H1 (cell line): ENCODE results near the gene SKIDA1. TPM values are rescaled to one million over a fixed set of nuclear protein-coding genes. Genes with fewer than 3 reads are reported as not detected.
A peak's percentile ranks its signal among the peaks of the same experiment; 100 is the strongest.

Source experiments
- CTCF ChIA-PET: fragments of 300-600 bp; sonication (Branson Sonifier 250); formaldehyde crosslinking; loops from one replicate; lab custom pipeline; 2021; ENCODE audit not compliant: partially characterized antibody; lab: Charles Lee
- POLR2A ChIA-PET: fragments of 300-600 bp; sonication (Branson Sonifier 250); formaldehyde crosslinking; loops from one replicate; lab custom pipeline; 2021; ENCODE audit warnings: inconsistent platforms; ENCODE audit not compliant: partially characterized antibody; lab: Charles Lee
- DNase-seq, 2 experiments: peaks; one replicate each; pipeline versions ENCODE4 v3.0.0 to v3.0.0-alpha.2; 2010 to 2022; ENCODE audit warnings: low spot score in 2 of 2, low read depth in 1 of 2, mixed read lengths in 1 of 2
- FAIRE-seq: peaks from 2 replicates; lab custom pipeline; 2011; peaks lifted over from hg19 to GRCh38; lab: Jason Lieb, UNC
- H2AFZ ChIP-seq: 2 replicates; pipeline ENCODE4 v1.8.1; 2012; ENCODE audit warnings: low read length, inconsistent platforms
- H2AK5ac ChIP-seq: 2 replicates; pipeline ENCODE4 v1.6.1; 2013; ENCODE audit warnings: low read depth, low read length
- H2BK120ac ChIP-seq: replicated peaks from 2 replicates; pipeline ENCODE3; 2013; ENCODE audit warnings: low read depth, low read length, inconsistent platforms
- H2BK12ac ChIP-seq: 2 replicates; pipeline ENCODE4 v1.6.1; 2013; ENCODE audit warnings: low read depth, low read length
- H2BK15ac ChIP-seq: 2 replicates; pipeline ENCODE4 v1.6.1; 2013; ENCODE audit warnings: low read length
- H2BK20ac ChIP-seq: 2 replicates; pipeline ENCODE4 v1.6.1; 2013; ENCODE audit warnings: low read length
- H2BK5ac ChIP-seq: 2 replicates; pipeline ENCODE4 v1.6.1; 2013; ENCODE audit warnings: low read depth, low read length
- H3K14ac ChIP-seq: 2 replicates; pipeline ENCODE4 v1.6.1; 2013; ENCODE audit warnings: inconsistent platforms; ENCODE audit not compliant: insufficient read length
- H3K18ac ChIP-seq: 2 replicates; pipeline ENCODE4 v1.6.1; 2013; ENCODE audit warnings: low read length; ENCODE audit errors: extremely low read depth
- H3K23ac ChIP-seq: 2 replicates; pipeline ENCODE4 v1.6.1; 2013; ENCODE audit warnings: inconsistent platforms; ENCODE audit not compliant: insufficient read length
- H3K23me2 ChIP-seq: 2 replicates; pipeline ENCODE4 v1.6.1; 2013; ENCODE audit warnings: low read depth, low read length
- H3K27ac ChIP-seq: 2 replicates; pipeline ENCODE4 v1.6.1; 2011; ENCODE audit warnings: low read depth, low read length, inconsistent platforms
- H3K27me3 ChIP-seq, 4 experiments: replicated peaks in 1 of 4; 1 replicate in 1 of 4; 2 replicates in 3 of 4; pipeline versions ENCODE4 v1.6.1 to v1.8.1; 2011 to 2013; ENCODE audit warnings: low read length in 3 of 4, mild to moderate bottlenecking in 3 of 4, inconsistent platforms in 2 of 4, mixed read lengths in 2 of 4, moderate library complexity in 1 of 4; ENCODE audit not compliant: control insufficient read depth in 3 of 4, insufficient read depth in 3 of 4; ENCODE audit errors: extremely low read depth in 1 of 4
- H3K36me3 ChIP-seq, 4 experiments: 2 replicates each; pipeline versions ENCODE4 v1.6.1 to v1.8.1; 2011 to 2013; ENCODE audit warnings: mild to moderate bottlenecking in 4 of 4, low read length in 3 of 4, moderate library complexity in 2 of 4, control low read depth in 1 of 4, inconsistent platforms in 1 of 4; ENCODE audit not compliant: insufficient read depth in 4 of 4, control insufficient read depth in 2 of 4
- H3K4ac ChIP-seq: replicated peaks from 2 replicates; pipeline ENCODE3; 2013; ENCODE audit warnings: low read length, low read depth, mixed read lengths, inconsistent platforms; ENCODE audit not compliant: insufficient read length
- H3K4me1 ChIP-seq, 4 experiments: replicated peaks in 1 of 4; 1 replicate in 1 of 4; 2 replicates in 3 of 4; pipeline versions ENCODE4 v1.6.1 to v1.8.1; 2011 to 2013; ENCODE audit warnings: low read length in 3 of 4, inconsistent platforms in 2 of 4, mixed read lengths in 1 of 4; ENCODE audit not compliant: insufficient read depth in 4 of 4, control insufficient read depth in 3 of 4
- H3K4me2 ChIP-seq, 2 experiments: 2 replicates each; pipeline versions ENCODE4 v1.6.1 to v1.8.1; 2011 to 2013; ENCODE audit warnings: low read depth in 2 of 2, low read length in 2 of 2, control low read depth in 1 of 2, inconsistent platforms in 1 of 2, mild to moderate bottlenecking in 1 of 2; ENCODE audit not compliant: insufficient read depth in 1 of 2
- H3K4me3 ChIP-seq, 4 experiments: fragments of 200-600, 300-600 bp in 1 of 4; sonication (generic), shearing (Covaris generic), sonication (Bioruptor Twin) in 1 of 4; 2 replicates each; pipeline versions ENCODE4 v1.5.1 to v1.8.1; 2011 to 2016; ENCODE audit warnings: low read length in 4 of 4, low read depth in 3 of 4, control low read depth in 2 of 4, inconsistent platforms in 2 of 4, mild to moderate bottlenecking in 2 of 4, mixed read lengths in 1 of 4, moderate library complexity in 1 of 4; ENCODE audit not compliant: insufficient read depth in 2 of 4; ENCODE audit errors: extremely low read depth in 1 of 4
- H3K56ac ChIP-seq: replicated peaks from 2 replicates; pipeline ENCODE3; 2013; ENCODE audit warnings: low read depth, mild to moderate bottlenecking, mixed read lengths, low read length, inconsistent platforms; ENCODE audit not compliant: insufficient read length
- H3K79me1 ChIP-seq: 2 replicates; pipeline ENCODE4 v1.6.1; 2013; ENCODE audit warnings: low read depth, low read length, control low read depth
- H3K79me2 ChIP-seq, 2 experiments: 2 replicates each; pipeline versions ENCODE4 v1.6.1 to v1.8.1; 2012 to 2013; ENCODE audit warnings: low read length in 2 of 2, mild to moderate bottlenecking in 2 of 2, inconsistent platforms in 1 of 2; ENCODE audit not compliant: insufficient read depth in 2 of 2, control insufficient read depth in 1 of 2
- H3K9ac ChIP-seq, 4 experiments: replicated peaks in 1 of 4; 1 replicate in 1 of 4; 2 replicates in 3 of 4; pipeline versions ENCODE4 v1.6.1 to v1.8.1; 2011 to 2013; ENCODE audit warnings: low read depth in 3 of 4, low read length in 3 of 4, control low read depth in 2 of 4, mild to moderate bottlenecking in 2 of 4, moderate library complexity in 2 of 4, inconsistent platforms in 1 of 4; ENCODE audit errors: extremely low read depth in 1 of 4
- H3K9me3 ChIP-seq, 2 experiments: 2 replicates each; pipeline versions ENCODE4 v1.6.1 to v1.8.1; 2012 to 2013; ENCODE audit warnings: mild to moderate bottlenecking in 2 of 2, moderate library complexity in 2 of 2, control low read depth in 1 of 2, inconsistent platforms in 1 of 2, low read depth in 1 of 2, low read length in 1 of 2, mixed read lengths in 1 of 2; ENCODE audit not compliant: insufficient read depth in 2 of 2
- H4K20me1 ChIP-seq, 2 experiments: replicated peaks in 1 of 2; 2 replicates each; pipeline versions ENCODE3 to v1.8.1; 2011 to 2013; ENCODE audit warnings: inconsistent platforms in 2 of 2, low read length in 2 of 2, mild to moderate bottlenecking in 1 of 2; ENCODE audit not compliant: insufficient read depth in 2 of 2, control insufficient read depth in 1 of 2
- H4K5ac ChIP-seq: 2 replicates; pipeline ENCODE4 v1.6.1; 2013; ENCODE audit warnings: low read length, low read depth, mixed read lengths, inconsistent platforms; ENCODE audit not compliant: insufficient read length
- H4K8ac ChIP-seq: 2 replicates; pipeline ENCODE4 v1.8.0; 2013; ENCODE audit warnings: mild to moderate bottlenecking, moderate library complexity, low read length, inconsistent platforms; ENCODE audit not compliant: insufficient read depth; ENCODE audit errors: extremely low read depth
- H4K91ac ChIP-seq: replicated peaks from 2 replicates; pipeline ENCODE3; 2013; ENCODE audit warnings: low read length, mixed read lengths, inconsistent platforms; ENCODE audit not compliant: insufficient read length
- CBX5 ChIP-seq: fragments of 300-800, 300-1000 bp; sonication (generic); IDR thresholded peaks from 2 replicates; pipeline ENCODE4 v1.7.1; 2016; ENCODE audit warnings: antibody characterized with exemption, low read length, low read depth
- CTBP2 ChIP-seq: IDR thresholded peaks from 2 replicates; pipeline ENCODE4 v1.7.0; 2011; ENCODE audit warnings: borderline replicate concordance, mild to moderate bottlenecking, moderate library complexity, mixed read lengths, low read length; ENCODE audit not compliant: insufficient read depth, insufficient read length
- EGR1 ChIP-seq: IDR thresholded peaks from 2 replicates; pipeline ENCODE4 v1.6.1; 2011; ENCODE audit warnings: low read depth, low read length, borderline replicate concordance
- EP300 ChIP-seq, 2 experiments: IDR thresholded peaks; 1 replicate in 1 of 2; 2 replicates in 1 of 2; pipeline ENCODE4 v1.6.1; 2011 to 2012; ENCODE audit warnings: low read depth in 2 of 2, low read length in 2 of 2, mild to moderate bottlenecking in 2 of 2, borderline replicate concordance in 1 of 2, inconsistent platforms in 1 of 2, moderate library complexity in 1 of 2
- NANOG ChIP-seq: IDR thresholded peaks from 2 replicates; pipeline ENCODE4 v1.6.1; 2011; ENCODE audit warnings: low read length, low read depth, mild to moderate bottlenecking, inconsistent platforms; ENCODE audit not compliant: insufficient read depth, poor library complexity, severe bottlenecking
- POLR2AphosphoS5 ChIP-seq: IDR thresholded peaks from 2 replicates; pipeline ENCODE4 v1.6.1; 2011; ENCODE audit warnings: low read depth, low read length
- RXRA ChIP-seq: IDR thresholded peaks from 2 replicates; pipeline ENCODE4 v1.6.1; 2011; ENCODE audit warnings: low read depth, mild to moderate bottlenecking, low read length, moderate library complexity; ENCODE audit not compliant: insufficient read depth
- SP1 ChIP-seq: IDR thresholded peaks from 2 replicates; pipeline ENCODE4 v1.6.1; 2011; ENCODE audit warnings: low read depth, low read length
- SP2 ChIP-seq: IDR thresholded peaks from 2 replicates; pipeline ENCODE4 v1.6.1; 2012; ENCODE audit warnings: mild to moderate bottlenecking, low read length, inconsistent platforms
- SRF ChIP-seq: IDR thresholded peaks from 2 replicates; pipeline ENCODE4 v1.6.1; 2011; ENCODE audit warnings: mild to moderate bottlenecking, low read depth, low read length, moderate library complexity
- TEAD4 ChIP-seq: IDR thresholded peaks from 2 replicates; pipeline ENCODE4 v1.6.1; 2012; ENCODE audit warnings: low read depth, low read length, inconsistent platforms, mixed read lengths
- USF2 ChIP-seq: IDR thresholded peaks from 2 replicates; pipeline ENCODE4 v1.6.1; 2011; ENCODE audit warnings: low read length, improper control_type of control experiment
- YY1 ChIP-seq: IDR thresholded peaks from 2 replicates; pipeline ENCODE4 v1.6.1; 2011; ENCODE audit warnings: low read depth, mild to moderate bottlenecking, low read length
- WGBS, 2 experiments: shearing (Covaris generic) in 1 of 2; methylation state at CpG; one replicate each; pipeline versions ENCODE4 v1.1.6 to v1.1.7; 2013 to 2015; ENCODE audit warnings: low lambda C conversion rate in 2 of 2, mixed read lengths in 2 of 2, inconsistent platforms in 1 of 2, low coverage in 1 of 2, missing lambda C conversion rate in 1 of 2; ENCODE audit not compliant: insufficient replicate concordance in 2 of 2, insufficient coverage in 1 of 2, insufficient read length in 1 of 2; ENCODE audit errors: extremely low coverage in 1 of 2, missing lambda C conversion rate in 1 of 2; 5-methylcytosine and 5-hydroxymethylcytosine counted together
- polyA plus RNA-seq, 7 experiments: library from polyadenylated mRNA; depleted of rRNA in 3 of 7; stranded (reverse) in 5 of 7; unstranded in 2 of 7; fragments of >200 nt in 5 of 7; fragments of 200-250 nt in 2 of 7; gene quantifications; 1 replicate in 5 of 7; 2 replicates in 1 of 7; 4 replicates in 1 of 7; pipeline versions ENCODE4 v1.2.1 to v1.2.3, GENCODE V29; 2011 to 2013; ENCODE audit warnings: missing spikeins in 2 of 7, mixed read lengths in 2 of 7
- total RNA-seq: library from RNA; stranded (reverse); fragmentation: NEBNext Ultra II Directional; extraction: Animal tissue kit (Norgen Biotek cat#: 25700); gene quantifications from 2 replicates; pipeline ENCODE4 v1.2.1, GENCODE V29; 2021

SKIDA1 gene
- total and polyA plus RNA-seq, 2 of the 8 experiments (the other 6 are each of a cell fraction or from before 2014, with no cell fraction given), result 1.5 to 8.0 TPM

- Histone ChIP-seq H2AK5ac (no peak overlapping the region), H3K4me3 (no peak overlapping the region), H3K36me3 (no peaks in the 10 kb centered on the region), H3K9ac (no peak overlapping the region), H4K20me1 (no peaks in the 10 kb centered on the region), H3K79me2 (no peaks in the 10 kb centered on the region), H4K8ac (no peak overlapping the region), H2BK20ac (peak overlapping the region; percentile 92; the same call in 1 of the 2 replicates), H3K14ac (no peak overlapping the region), H2AFZ (no peak overlapping the region), H4K5ac (no peak overlapping the region), H3K27me3 (no peaks in the 10 kb centered on the region), H2BK120ac (no peak overlapping the region), H3K27ac (no peak overlapping the region), H2BK5ac (peak overlapping the region; percentile 46; the same call in 1 of the 2 replicates), H3K4me1 (peaks cover 3 to 11% (median 5%) of the 10 kb centered on the region in 4 experiments; a peak in 5 of 7 replicates), H3K18ac (no peak overlapping the region), H3K23ac (no peak overlapping the region), H2BK12ac (no peak overlapping the region), H3K23me2 (no peaks in the 10 kb centered on the region), H3K79me1 (no peaks in the 10 kb centered on the region), H3K4me2 (peak overlapping the region in 1 of 2 experiments; percentile 25; a peak in 1 of 4 replicates), H3K4ac (no peak overlapping the region), H3K56ac (no peak overlapping the region), H4K91ac (no peak overlapping the region), H3K9me3 (no peaks in the 10 kb centered on the region), H2BK15ac (no peak overlapping the region)
- 7% methylated on average over 4 of the region's 4 CpGs; no CpG with 5 or more reads in 1 of the 2 experiments for WGBS, 2 experiments
- DNase-seq, result no peak
- CTCF ChIA-PET, result interaction anchor here (0.6 to 2.0 kb wide), 3 partner anchors 21 to 1132 kb away, joined by 3 to 11 read pairs (median 3); no protein-coding TSS in a partner anchor
- peak; percentile 97 for FAIRE-seq
- POLR2A ChIA-PET, result interaction anchor here (0.8 to 0.9 kb wide), 3 partner anchors 14 to 118 kb away, joined by 3 to 5 read pairs (median 3); no protein-coding TSS in a partner anchor
- TF ChIP-seq CTBP2 (peak; percentile 33), RXRA (no peak), EGR1 (no peak), CBX5 (no peak), USF2 (no peak), SP2 (no peak), NANOG (peak; percentile 72), POLR2AphosphoS5 (no peak), SP1 (0 out of 2 replicates have a peak, but pooled peaks have one; percentile 39), YY1 (no peak), EP300 (IDR thresholded peaks at IDR 0.05; ENCODE audit: borderline replicate concordance in 1 of 2, low read depth in 2 of 2, low read length in 2 of 2) (no peak; a peak in 1 of 3 replicates), SRF (no peak), TEAD4 (peak; percentile 19; the same call in 1 of the 2 replicates)
Observed at GRCh38 chr10:21473135-21473534, 52.3 kb downstream of the SKIDA1 start.
